Stimulated activated naive B cell treated with anti-CD40 and anti-IgM and Interleukin-4, amounts not matched to agents 10 μg/mL and 1 μg/mL and 100 μg/mL, for 72 hours (primary cell): ENCODE measurements around the gene DOLPP1.
"Not testable (repeated sequence)": the region's sequence is repeated elsewhere in the genome, so short reads cannot be mapped to it uniquely, and the experiment has no call there.

Source experiments
- ATAC-seq, 2 donors: fragments of 150-1000 bp; cut with Tn5 transposase; replicated peaks; 2 replicates each; pipeline ENCODE4 v1.10.0; 2021; ENCODE audit warnings: moderate library complexity in 1 of 2
- DNase-seq: peaks from one replicate; pipeline ENCODE4 v3.0.0; 2021
- H3K27ac Mint-ChIP-seq: one replicate; pipeline ENCODE4 v1.8.0; 2022; ENCODE audit warnings: mild to moderate bottlenecking, mixed read lengths
- H3K27me3 Mint-ChIP-seq, 2 donors: one replicate each; pipeline ENCODE4 v1.8.0; 2022; ENCODE audit warnings: mixed read lengths in 2 of 2
- H3K36me3 Mint-ChIP-seq, 2 donors: one replicate each; pipeline ENCODE4 v1.8.0; 2022; ENCODE audit warnings: mixed read lengths in 2 of 2, mild to moderate bottlenecking in 1 of 2
- H3K4me1 Mint-ChIP-seq, 2 donors: one replicate each; pipeline ENCODE4 v1.8.0; 2022; ENCODE audit warnings: mixed read lengths in 2 of 2, mild to moderate bottlenecking in 1 of 2
- H3K4me3 Mint-ChIP-seq, 2 donors: one replicate each; pipeline ENCODE4 v1.8.0; 2022; ENCODE audit warnings: mild to moderate bottlenecking in 2 of 2, mixed read lengths in 2 of 2, moderate library complexity in 1 of 2
- H3K9me3 Mint-ChIP-seq, 2 donors: one replicate each; pipeline ENCODE4 v1.8.0; 2022; ENCODE audit warnings: mixed read lengths in 2 of 2, mild to moderate bottlenecking in 1 of 2

Gene DOLPP1

GRCh38 chr9:129126749-129127618, 46.1 kb downstream of the DOLPP1 start:
- Mint-ChIP-seq H3K4me1 (peaks cover 15 to 40% of the 10 kb centered on the region in 2 donors), H3K9me3 (no peaks in the 10 kb centered on the region), H3K4me3 (no peak overlapping the region), H3K27ac (no peak overlapping the region), H3K27me3 (no peaks in the 10 kb centered on the region), H3K36me3 (peaks cover 19 to 59% of the 10 kb centered on the region in 2 donors)
- DNase-seq = no peak
- peak in 1 of 2 donors; percentile 47 for ATAC-seq

- H3K27me3 Mint-ChIP-seq = no peaks in the 10 kb centered on the region
Measured at GRCh38 chr9:129128689-129129088, 47.8 kb downstream of the DOLPP1 start.

GRCh38 chr9:129130271-129130670, 49.4 kb downstream of the DOLPP1 start:
- not testable (repeated sequence) for H3K4me3 Mint-ChIP-seq, H3K27ac Mint-ChIP-seq, H3K27me3 Mint-ChIP-seq, DNase-seq, ATAC-seq, H3K9me3 Mint-ChIP-seq
- Mint-ChIP-seq H3K36me3 (peaks cover 27 to 55% of the 10 kb centered on the region in 2 donors), H3K4me1 (peaks cover 12 to 30% of the 10 kb centered on the region in 2 donors)

More at GRCh38 chr9:129128689-129129088, 47.8 kb downstream of the DOLPP1 start:
- no peak for ATAC-seq
- Mint-ChIP-seq H3K36me3 (peaks cover 24 to 57% of the 10 kb centered on the region in 2 donors), H3K9me3 (no peaks in the 10 kb centered on the region), H3K4me3 (no peak overlapping the region), H3K27ac (no peak overlapping the region), H3K4me1 (peaks cover 17 to 41% of the 10 kb centered on the region in 2 donors)
- no peak for DNase-seq

- ATAC-seq = no peak
- no peak overlapping the region for H3K27ac Mint-ChIP-seq
- H3K36me3 Mint-ChIP-seq = peaks cover 28 to 60% of the 10 kb centered on the region in 2 donors
- H3K4me1 Mint-ChIP-seq = peaks cover 12 to 25% of the 10 kb centered on the region in 2 donors
- H3K4me3 Mint-ChIP-seq = no peak overlapping the region
- no peaks in the 10 kb centered on the region for H3K9me3 Mint-ChIP-seq
- no peaks in the 10 kb centered on the region for H3K27me3 Mint-ChIP-seq
- no peak for DNase-seq
Measured at GRCh38 chr9:129130791-129131190, 49.9 kb downstream of the DOLPP1 start.

- Mint-ChIP-seq H3K27me3 (no peaks in the 10 kb centered on the region), H3K4me3 (no peak overlapping the region), H3K9me3 (no peaks in the 10 kb centered on the region), H3K27ac (no peak overlapping the region), H3K36me3 (peaks cover 31 to 60% of the 10 kb centered on the region in 2 donors), H3K4me1 (peaks cover 12 to 21% of the 10 kb centered on the region in 2 donors)
- peak; percentile 70 for DNase-seq
- ATAC-seq = peak; percentile 97
Measured at GRCh38 chr9:129131300-129132145, 50.6 kb downstream of the DOLPP1 start.

- no peak overlapping the region for H3K4me3 Mint-ChIP-seq
- H3K27ac Mint-ChIP-seq = no peak overlapping the region
- ATAC-seq = no peak
- H3K9me3 Mint-ChIP-seq = no peaks in the 10 kb centered on the region
- peaks cover 43 to 63% of the 10 kb centered on the region in 2 donors for H3K36me3 Mint-ChIP-seq
- H3K4me1 Mint-ChIP-seq = peaks cover 6 to 8% of the 10 kb centered on the region in 2 donors
- DNase-seq = no peak
- no peaks in the 10 kb centered on the region for H3K27me3 Mint-ChIP-seq
Measured at GRCh38 chr9:129133082-129133481, 52.2 kb downstream of the DOLPP1 start.

- DNase-seq (no peak), ATAC-seq (no peak)
- Mint-ChIP-seq H3K4me1 (peaks cover 21 to 24% of the 10 kb centered on the region in 2 donors), H3K36me3 (peaks cover 35 to 52% of the 10 kb centered on the region in 2 donors), H3K9me3 (no peaks in the 10 kb centered on the region), H3K27ac (no peak overlapping the region), H3K27me3 (no peaks in the 10 kb centered on the region), H3K4me3 (no peak overlapping the region)
Measured at GRCh38 chr9:129135476-129135875, 54.6 kb downstream of the DOLPP1 start.

- Mint-ChIP-seq H3K27ac (no peak overlapping the region), H3K4me1 (peaks cover 27 to 32% of the 10 kb centered on the region in 2 donors), H3K27me3 (no peaks in the 10 kb centered on the region), H3K9me3 (no peaks in the 10 kb centered on the region), H3K4me3 (no peak overlapping the region), H3K36me3 (peaks cover 34 to 41% of the 10 kb centered on the region in 2 donors)
- DNase-seq (no peak), ATAC-seq (no peak)
Measured at GRCh38 chr9:129136446-129137035, 55.6 kb downstream of the DOLPP1 start.

- H3K27me3 Mint-ChIP-seq = no peaks in the 10 kb centered on the region
- H3K9me3 Mint-ChIP-seq = no peaks in the 10 kb centered on the region
- no peak overlapping the region for H3K4me3 Mint-ChIP-seq
- DNase-seq = no peak
- H3K36me3 Mint-ChIP-seq = peaks cover 35 to 37% of the 10 kb centered on the region in 2 donors
- no peak for ATAC-seq
- H3K27ac Mint-ChIP-seq = peak overlapping the region; percentile 52
- peaks cover 31 to 37% of the 10 kb centered on the region in 2 donors for H3K4me1 Mint-ChIP-seq
Measured at GRCh38 chr9:129137292-129138143, 56.6 kb downstream of the DOLPP1 start.

GRCh38 chr9:129138144-129138462, 57.2 kb downstream of the DOLPP1 start:
- peaks cover 35 to 43% of the 10 kb centered on the region in 2 donors for H3K4me1 Mint-ChIP-seq

GRCh38 chr9:129138476-129139232, 57.7 kb downstream of the DOLPP1 start:
- no peak for ATAC-seq

More at GRCh38 chr9:129138144-129138462, 57.2 kb downstream of the DOLPP1 start:
- no peaks in the 10 kb centered on the region for H3K27me3 Mint-ChIP-seq
- no peak overlapping the region for H3K4me3 Mint-ChIP-seq
- no peaks in the 10 kb centered on the region for H3K9me3 Mint-ChIP-seq
- no peak for ATAC-seq
- H3K36me3 Mint-ChIP-seq = peaks cover 35 to 39% of the 10 kb centered on the region in 2 donors
- no peak for DNase-seq
- H3K27ac Mint-ChIP-seq = no peak overlapping the region

GRCh38 chr9:129139233-129139992, 58.5 kb downstream of the DOLPP1 start:
- DNase-seq = peak; percentile 64
- peaks cover 41 to 54% of the 10 kb centered on the region in 2 donors for H3K4me1 Mint-ChIP-seq
- no peaks in the 10 kb centered on the region for H3K27me3 Mint-ChIP-seq
- peak; percentile 57 to 64 for ATAC-seq
- H3K36me3 Mint-ChIP-seq = peaks cover 38 to 41% of the 10 kb centered on the region in 2 donors
- H3K4me3 Mint-ChIP-seq = peak overlapping the region; percentile 77 to 80
- peak overlapping the region; percentile 99 for H3K27ac Mint-ChIP-seq
- H3K9me3 Mint-ChIP-seq = no peaks in the 10 kb centered on the region

More at GRCh38 chr9:129138476-129139232, 57.7 kb downstream of the DOLPP1 start:
- H3K36me3 Mint-ChIP-seq = peaks cover 35 to 40% of the 10 kb centered on the region in 2 donors
- H3K27ac Mint-ChIP-seq = peak overlapping the region; percentile 99
- H3K4me1 Mint-ChIP-seq = peaks cover 37 to 48% of the 10 kb centered on the region in 2 donors
- H3K9me3 Mint-ChIP-seq = no peaks in the 10 kb centered on the region
- DNase-seq = no peak
- H3K4me3 Mint-ChIP-seq = peak overlapping the region; percentile 77 to 80
- H3K27me3 Mint-ChIP-seq = no peaks in the 10 kb centered on the region
